A673 (cell line): ENCODE measurements around the gene LRRIQ4. TPM values are rescaled to one million over a fixed set of nuclear protein-coding genes. Genes with fewer than 3 reads are reported as not detected.

ENCODE experiments used
- BruUV-seq: library from RNA; stranded (reverse); fragments of 400-500 nt; replicated peaks from 2 replicates; lab custom pipeline; 2021; lab: Mats Ljungman, UMichigan
- CTCF ChIA-PET: fragments of 300-600 bp; sonication (Branson Sonifier 250); formaldehyde crosslinking; loops from one replicate; lab custom pipeline; 2022; ENCODE audit warnings: antibody characterized with exemption; lab: Charles Lee
- POLR2A ChIA-PET: fragments of 300-600 bp; sonication (Branson Sonifier 250); formaldehyde crosslinking; loops from one replicate; lab custom pipeline; 2022; ENCODE audit warnings: antibody characterized with exemption; ENCODE audit not compliant: low non-redundant PET; lab: Charles Lee
- DNase-seq: peaks from one replicate; pipeline ENCODE4 v3.0.0-alpha.2; 2015; ENCODE audit warnings: low spot score
- H3K27ac ChIP-seq: fragments of 200-600 bp; sonication (generic); 2 replicates; pipeline ENCODE4 v1.5.1; 2016; ENCODE audit warnings: mixed run types, low read depth, mild to moderate bottlenecking, mixed read lengths, antibody characterized with exemption, low read length; ENCODE audit not compliant: poor library complexity, severe bottlenecking
- H3K27me3 ChIP-seq: fragments of 200-600 bp; sonication (generic); replicated peaks from 2 replicates; pipeline ENCODE4 v1.6.1; 2017; ENCODE audit warnings: mixed run types, low read depth, mild to moderate bottlenecking, mixed read lengths, antibody characterized with exemption, low read length; ENCODE audit not compliant: insufficient read depth, poor library complexity
- H3K36me3 ChIP-seq: fragments of 200-600 bp; sonication (generic); 2 replicates; pipeline ENCODE4 v1.6.1; 2016; ENCODE audit warnings: mixed run types, mild to moderate bottlenecking, mixed read lengths, antibody characterized with exemption, low read length; ENCODE audit not compliant: insufficient read depth, poor library complexity, severe bottlenecking
- H3K4me1 ChIP-seq: fragments of 200-600 bp; sonication (generic); 2 replicates; pipeline ENCODE4 v1.6.1; 2017; ENCODE audit warnings: mixed run types, mild to moderate bottlenecking, mixed read lengths, antibody characterized with exemption, low read length; ENCODE audit not compliant: insufficient read depth, poor library complexity, severe bottlenecking
- H3K4me3 ChIP-seq: fragments of 200-600 bp; sonication (generic); 2 replicates; pipeline ENCODE4 v1.5.1; 2016; ENCODE audit warnings: low read depth, mixed run types, mild to moderate bottlenecking, mixed read lengths, low read length; ENCODE audit not compliant: poor library complexity, severe bottlenecking
- H3K9me3 ChIP-seq: fragments of 200-600 bp; sonication (generic); 2 replicates; pipeline ENCODE4 v1.6.1; 2016; ENCODE audit warnings: mixed run types, low read depth, mild to moderate bottlenecking, mixed read lengths, antibody characterized with exemption, low read length; ENCODE audit not compliant: poor library complexity, severe bottlenecking
- EZH2 ChIP-seq: fragments of 200-600 bp; sonication (generic); IDR thresholded peaks from 2 replicates; pipeline ENCODE4 v1.6.1; 2017; ENCODE audit warnings: borderline replicate concordance, low read depth, mild to moderate bottlenecking, mixed read lengths, antibody characterized with exemption, low read length; ENCODE audit not compliant: poor library complexity, severe bottlenecking
- intact Hi-C: fragments of 100-400 bp; cut with micrococcal nuclease; formaldehyde crosslinking; loops from one replicate; pipeline ENCODE4 v1.10.0; 2022; ENCODE audit not compliant: unreplicated experiment
- total RNA-seq: library from RNA; stranded (reverse); gene quantifications from 2 replicates; pipeline ENCODE4 v1.2.3, GENCODE V29; 2021
- TF ChIP-seq, protein P1 (sequence below): fragments of 300-800, 200-600 bp; sonication (generic); conservative IDR thresholded peaks from 2 replicates; pipeline ENCODE4 v1.5.1; 2017; ENCODE audit warnings: low read depth, mild to moderate bottlenecking, antibody characterized with exemption, low read length, moderate library complexity, mixed read lengths

LRRIQ4 gene
- total RNA-seq, 1 experiment from 2014 or later, result 0.15 TPM

DNA sequence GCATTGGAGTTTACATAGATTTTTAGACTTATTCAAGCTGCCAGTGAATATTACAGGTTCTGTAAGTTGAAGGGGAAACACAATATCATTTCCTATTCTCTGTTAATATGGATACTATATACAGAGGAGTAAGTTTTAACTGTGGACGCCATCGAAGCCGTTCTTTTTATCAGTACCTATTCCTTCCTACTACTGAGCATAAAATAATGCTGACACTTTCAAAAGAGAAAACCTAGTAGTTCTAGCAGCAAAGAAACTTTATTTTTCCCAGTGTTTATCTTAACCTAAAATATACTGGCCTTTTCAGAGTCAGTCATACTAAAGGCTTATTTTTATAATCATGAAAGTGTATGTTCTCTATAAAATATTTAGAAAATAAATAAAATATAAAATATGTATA, 42.8 kb downstream of the LRRIQ4 start:
- ChIA-PET CTCF (no interaction called here), POLR2A (no interaction called here)
- no peak for DNase-seq
- no peak for TF ChIP-seq EZH2
- TF ChIP-seq, protein P1, sequence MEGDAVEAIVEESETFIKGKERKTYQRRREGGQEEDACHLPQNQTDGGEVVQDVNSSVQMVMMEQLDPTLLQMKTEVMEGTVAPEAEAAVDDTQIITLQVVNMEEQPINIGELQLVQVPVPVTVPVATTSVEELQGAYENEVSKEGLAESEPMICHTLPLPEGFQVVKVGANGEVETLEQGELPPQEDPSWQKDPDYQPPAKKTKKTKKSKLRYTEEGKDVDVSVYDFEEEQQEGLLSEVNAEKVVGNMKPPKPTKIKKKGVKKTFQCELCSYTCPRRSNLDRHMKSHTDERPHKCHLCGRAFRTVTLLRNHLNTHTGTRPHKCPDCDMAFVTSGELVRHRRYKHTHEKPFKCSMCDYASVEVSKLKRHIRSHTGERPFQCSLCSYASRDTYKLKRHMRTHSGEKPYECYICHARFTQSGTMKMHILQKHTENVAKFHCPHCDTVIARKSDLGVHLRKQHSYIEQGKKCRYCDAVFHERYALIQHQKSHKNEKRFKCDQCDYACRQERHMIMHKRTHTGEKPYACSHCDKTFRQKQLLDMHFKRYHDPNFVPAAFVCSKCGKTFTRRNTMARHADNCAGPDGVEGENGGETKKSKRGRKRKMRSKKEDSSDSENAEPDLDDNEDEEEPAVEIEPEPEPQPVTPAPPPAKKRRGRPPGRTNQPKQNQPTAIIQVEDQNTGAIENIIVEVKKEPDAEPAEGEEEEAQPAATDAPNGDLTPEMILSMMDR, result no peak
- Histone ChIP-seq H3K4me3 (no peak overlapping the region), H3K9me3 (no peaks in the 10 kb centered on the region), H3K4me1 (no peaks in the 10 kb centered on the region), H3K27me3 (no peaks in the 10 kb centered on the region), H3K27ac (no peak overlapping the region), H3K36me3 (no peaks in the 10 kb centered on the region)
- intact Hi-C loops, result no loop called here
- no TSS peak for BruUV-seq

DNA sequence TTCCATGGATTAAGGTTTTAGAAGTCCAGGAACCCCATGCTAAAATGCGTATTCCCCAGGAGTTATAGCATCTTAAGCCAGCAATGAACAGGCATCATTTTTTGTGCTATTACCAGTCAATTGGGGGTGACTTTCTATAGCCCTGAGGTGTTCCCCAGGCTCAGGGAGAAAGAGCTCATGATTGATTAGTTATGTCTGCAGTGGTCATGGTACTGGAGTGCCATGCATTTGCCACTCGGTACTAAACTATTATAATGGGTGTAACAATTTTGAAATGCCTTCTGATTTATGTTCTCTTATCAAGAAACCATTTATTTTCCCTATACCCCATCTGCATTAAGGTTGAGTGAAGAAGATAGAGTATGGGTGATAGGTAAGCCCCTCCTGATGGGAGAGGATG, 45.1 kb downstream of the LRRIQ4 start:
- intact Hi-C loops, result no loop called here
- no peaks in the 10 kb centered on the region for H3K36me3 ChIP-seq
- no peak for TF ChIP-seq EZH2
- TF ChIP-seq, protein P1, result no peak
- H3K4me3 ChIP-seq, result no peak overlapping the region
- BruUV-seq, result no TSS peak
- CTCF ChIA-PET, result no interaction called here
- no peaks in the 10 kb centered on the region for H3K27me3 ChIP-seq
- H3K9me3 ChIP-seq, result no peaks in the 10 kb centered on the region
- no peak for DNase-seq
- POLR2A ChIA-PET, result no interaction called here
- H3K4me1 ChIP-seq, result no peaks in the 10 kb centered on the region
- no peak overlapping the region for H3K27ac ChIP-seq

DNA sequence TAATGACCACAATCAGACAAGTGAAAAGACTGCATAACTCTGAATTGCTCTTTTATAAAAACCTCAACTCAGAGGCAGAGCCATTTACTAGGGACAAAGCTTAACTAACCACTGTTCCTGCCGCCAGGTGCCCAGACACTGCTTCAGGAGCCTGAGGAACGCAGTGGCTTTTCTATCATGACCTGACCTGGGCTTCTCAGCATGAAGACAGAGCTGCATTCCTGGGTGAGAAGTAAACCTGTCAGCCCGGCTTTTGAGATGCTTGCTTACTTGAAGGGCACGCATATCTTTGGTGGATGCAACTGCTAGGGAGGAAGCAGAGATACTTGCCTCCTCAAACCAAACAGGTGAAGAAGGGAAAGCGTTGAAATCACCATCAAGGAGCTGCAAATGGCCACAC, 49.2 kb downstream of the LRRIQ4 start:
- no peak for DNase-seq
- no peak overlapping the region for H3K27ac ChIP-seq
- no TSS peak for BruUV-seq
- ChIA-PET CTCF (no interaction called here), POLR2A (no interaction called here)
- no peaks in the 10 kb centered on the region for H3K36me3 ChIP-seq
- H3K4me1 ChIP-seq, result no peaks in the 10 kb centered on the region
- intact Hi-C loops, result loop anchor here (5.0 to 10.0 kb wide), 2 partner anchors 183 to 550 kb away; no protein-coding TSS in a partner anchor
- H3K4me3 ChIP-seq, result no peak overlapping the region
- TF ChIP-seq, protein P1, result no peak
- TF ChIP-seq EZH2, result no peak
- no peaks in the 10 kb centered on the region for H3K9me3 ChIP-seq
- H3K27me3 ChIP-seq, result no peaks in the 10 kb centered on the region
